Parathyroid adenoma (tissue), 2 donors: Measurements from ENCODE around the gene CDX1.

Experiments used
- H2AFZ ChIP-seq: fragments of 300-600 bp; sonication (generic); one replicate; pipeline ENCODE4 v1.7.0; 2017; ENCODE audit warnings: antibody characterized with exemption, mild to moderate bottlenecking
- H3K27ac ChIP-seq: fragments of 300-600 bp; sonication (generic); one replicate; pipeline ENCODE4 v1.7.0; 2017
- H3K27me3 ChIP-seq: fragments of 300-600 bp; sonication (generic); one replicate; pipeline ENCODE4 v1.7.0; 2017; ENCODE audit warnings: low read length; ENCODE audit not compliant: control insufficient read depth, insufficient read depth
- H3K36me3 ChIP-seq: fragments of 300-600 bp; sonication (generic); one replicate; pipeline ENCODE4 v1.7.0; 2017; ENCODE audit warnings: low read length; ENCODE audit not compliant: control insufficient read depth, insufficient read depth
- H3K4me1 ChIP-seq: fragments of 300-600 bp; sonication (generic); one replicate; pipeline ENCODE4 v1.7.0; 2017; ENCODE audit warnings: control low read depth
- H3K4me2 ChIP-seq: fragments of 300-600 bp; sonication (generic); one replicate; pipeline ENCODE4 v1.7.0; 2017; ENCODE audit warnings: low read length
- H3K4me3 ChIP-seq: fragments of 300-600 bp; sonication (generic); one replicate; pipeline ENCODE4 v1.7.0; 2017; ENCODE audit warnings: low read depth, low read length
- H3K79me2 ChIP-seq: fragments of 300-600 bp; sonication (generic); one replicate; pipeline ENCODE4 v1.7.0; 2017; ENCODE audit warnings: control low read depth
- H3K9ac ChIP-seq: fragments of 300-600 bp; sonication (generic); one replicate; pipeline ENCODE4 v1.7.0; 2017; ENCODE audit warnings: mild to moderate bottlenecking
- H3K9me3 ChIP-seq: fragments of 300-600 bp; sonication (generic); one replicate; pipeline ENCODE4 v1.7.0; 2017; ENCODE audit warnings: low read length; ENCODE audit not compliant: control insufficient read depth
- CTCF ChIP-seq: fragments of 300-600 bp; sonication (generic); IDR thresholded peaks from one replicate; pipeline ENCODE4 v1.7.0; 2017; ENCODE audit warnings: antibody characterized with exemption, mild to moderate bottlenecking
- donor health status: primary hyperparathyroidism.

The CDX1 gene

GRCh38 chr5:150189326-150189725 lies 22.7 kb downstream of the CDX1 start:
- H3K4me3 ChIP-seq, result no peak overlapping the region
- no peaks in the 10 kb centered on the region for H3K9me3 ChIP-seq
- H3K4me1 ChIP-seq, result peaks cover 3% of the 10 kb centered on the region
- H3K36me3 ChIP-seq, result no peaks in the 10 kb centered on the region
- TF ChIP-seq CTCF, result no peak
- no peak overlapping the region for H3K4me2 ChIP-seq
- peaks cover 10% of the 10 kb centered on the region for H3K27me3 ChIP-seq
- H3K79me2 ChIP-seq, result no peaks in the 10 kb centered on the region
- no peak overlapping the region for H3K27ac ChIP-seq
- no peak overlapping the region for H2AFZ ChIP-seq
- H3K9ac ChIP-seq, result no peak overlapping the region

- H3K79me2 ChIP-seq, result no peaks in the 10 kb centered on the region
- peak within 1 kb of the TSS; percentile 20 for H3K4me2 ChIP-seq
- no peak within 1 kb of the TSS for H3K27ac ChIP-seq
- H3K4me3 ChIP-seq, result no peak within 1 kb of the TSS
- H2AFZ ChIP-seq, result no peak within 1 kb of the TSS
- H3K4me1 ChIP-seq, result peaks cover 3% of the 10 kb centered on the region
- H3K9me3 ChIP-seq, result no peaks in the 10 kb centered on the region
- peaks cover 10% of the 10 kb centered on the region for H3K27me3 ChIP-seq
- no peak within 1 kb of the TSS for H3K9ac ChIP-seq
- no peaks in the 10 kb centered on the region for H3K36me3 ChIP-seq
- TF ChIP-seq CTCF, result no peak
Measured at GRCh38 chr5:150189728-150190502, 23.3 kb downstream of the CDX1 start, which contains the start of gene SLC6A7. TSS of gene SLC6A7 (plus strand) at chr5:150190062. CDS start at chr5:150190328, 266 bp downstream.

GRCh38 chr5:150190503-150190979 lies 24.0 kb downstream of the CDX1 start:
- H3K4me2 ChIP-seq, result no peak overlapping the region
- no peaks in the 10 kb centered on the region for H3K36me3 ChIP-seq
- no peak overlapping the region for H2AFZ ChIP-seq
- H3K9me3 ChIP-seq, result no peaks in the 10 kb centered on the region
- no peak overlapping the region for H3K4me3 ChIP-seq
- H3K4me1 ChIP-seq, result peaks cover 3% of the 10 kb centered on the region
- no peak overlapping the region for H3K9ac ChIP-seq
- no peak overlapping the region for H3K27ac ChIP-seq
- peaks cover 10% of the 10 kb centered on the region for H3K27me3 ChIP-seq
- no peak for TF ChIP-seq CTCF
- H3K79me2 ChIP-seq, result no peaks in the 10 kb centered on the region

GRCh38 chr5:150190987-150191386 lies 24.4 kb downstream of the CDX1 start:
- H3K4me3 ChIP-seq, result no peak overlapping the region
- H3K4me1 ChIP-seq, result peaks cover 3% of the 10 kb centered on the region
- no peaks in the 10 kb centered on the region for H3K36me3 ChIP-seq
- no peaks in the 10 kb centered on the region for H3K9me3 ChIP-seq
- H3K27me3 ChIP-seq, result peaks cover 10% of the 10 kb centered on the region
- no peak overlapping the region for H3K9ac ChIP-seq
- H3K27ac ChIP-seq, result no peak overlapping the region
- H3K4me2 ChIP-seq, result no peak overlapping the region
- no peak overlapping the region for H2AFZ ChIP-seq
- H3K79me2 ChIP-seq, result no peaks in the 10 kb centered on the region
- no peak for TF ChIP-seq CTCF

- Histone ChIP-seq H3K4me1 (peaks cover 3% of the 10 kb centered on the region), H3K4me2 (no peak overlapping the region), H3K79me2 (no peaks in the 10 kb centered on the region), H3K9me3 (no peaks in the 10 kb centered on the region), H3K27ac (no peak overlapping the region), H2AFZ (no peak overlapping the region), H3K27me3 (peaks cover 10% of the 10 kb centered on the region), H3K9ac (no peak overlapping the region), H3K36me3 (no peaks in the 10 kb centered on the region), H3K4me3 (no peak overlapping the region)
- no peak for TF ChIP-seq CTCF
Measured at GRCh38 chr5:150192462-150192861, 25.9 kb downstream of the CDX1 start.
